Panc1 (cell line): ENCODE data around the gene NAA16.

Source experiments
- POLR2AphosphoS5 ChIP-seq: IDR thresholded peaks from 2 replicates; pipeline ENCODE4 v1.6.1; 2012; ENCODE audit warnings: mild to moderate bottlenecking, low read depth, low read length, moderate library complexity
- TCF7L2 ChIP-seq: IDR thresholded peaks from 2 replicates; pipeline ENCODE4 v1.6.1; 2011; ENCODE audit warnings: mild to moderate bottlenecking, low read depth, low read length, inconsistent platforms
- TF ChIP-seq, protein P1 (sequence below): fragments of 450-650 bp; IDR thresholded peaks from 2 replicates; pipeline ENCODE4 v1.5.1; 2017; ENCODE audit warnings: mild to moderate bottlenecking

DNA sequence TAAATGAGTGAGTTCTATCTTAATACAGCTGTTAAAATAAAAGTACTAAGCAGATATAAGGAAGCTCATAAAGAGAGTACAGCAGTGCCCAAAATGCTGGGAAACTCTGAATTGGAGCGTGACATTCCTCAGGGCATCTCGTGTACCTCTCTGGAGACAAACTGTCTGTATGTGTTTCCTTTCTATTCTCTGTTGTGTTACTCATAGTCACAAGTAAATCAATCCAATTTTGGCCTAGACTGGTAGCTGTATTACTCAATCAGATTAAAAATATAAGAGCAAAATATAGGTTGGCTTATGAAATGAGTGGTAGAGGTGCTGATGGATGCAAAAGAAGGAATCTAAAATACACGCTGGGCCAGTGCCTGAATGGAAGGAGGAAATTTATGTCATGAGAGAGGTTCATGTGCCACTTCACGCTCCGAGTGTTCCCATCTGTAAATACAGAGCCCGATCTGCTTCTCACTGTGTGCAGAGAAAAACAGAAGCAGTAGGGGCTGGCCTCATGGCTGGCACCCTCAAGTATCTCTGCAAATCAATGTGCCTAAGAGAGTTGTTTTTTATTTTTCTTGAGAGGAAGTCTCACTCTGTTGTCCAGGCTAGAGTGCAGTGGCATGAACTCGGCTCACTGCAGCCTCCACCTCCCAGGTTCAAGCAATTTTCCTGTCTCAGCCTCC, 87.6 kb downstream of the NAA16 start:
- TF ChIP-seq, protein P1, sequence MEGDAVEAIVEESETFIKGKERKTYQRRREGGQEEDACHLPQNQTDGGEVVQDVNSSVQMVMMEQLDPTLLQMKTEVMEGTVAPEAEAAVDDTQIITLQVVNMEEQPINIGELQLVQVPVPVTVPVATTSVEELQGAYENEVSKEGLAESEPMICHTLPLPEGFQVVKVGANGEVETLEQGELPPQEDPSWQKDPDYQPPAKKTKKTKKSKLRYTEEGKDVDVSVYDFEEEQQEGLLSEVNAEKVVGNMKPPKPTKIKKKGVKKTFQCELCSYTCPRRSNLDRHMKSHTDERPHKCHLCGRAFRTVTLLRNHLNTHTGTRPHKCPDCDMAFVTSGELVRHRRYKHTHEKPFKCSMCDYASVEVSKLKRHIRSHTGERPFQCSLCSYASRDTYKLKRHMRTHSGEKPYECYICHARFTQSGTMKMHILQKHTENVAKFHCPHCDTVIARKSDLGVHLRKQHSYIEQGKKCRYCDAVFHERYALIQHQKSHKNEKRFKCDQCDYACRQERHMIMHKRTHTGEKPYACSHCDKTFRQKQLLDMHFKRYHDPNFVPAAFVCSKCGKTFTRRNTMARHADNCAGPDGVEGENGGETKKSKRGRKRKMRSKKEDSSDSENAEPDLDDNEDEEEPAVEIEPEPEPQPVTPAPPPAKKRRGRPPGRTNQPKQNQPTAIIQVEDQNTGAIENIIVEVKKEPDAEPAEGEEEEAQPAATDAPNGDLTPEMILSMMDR: no peak
- TF ChIP-seq TCF7L2 (no peak), POLR2AphosphoS5 (no peak)
